Keratinocyte (primary cell): ENCODE results near the gene PCYOX1L. TPM values are rescaled to one million over a fixed set of nuclear protein-coding genes. Genes with fewer than 3 reads are reported as not detected.

Experiments
- DNase-seq: peaks from one replicate; pipeline ENCODE4 v3.0.0-alpha.2; 2011; ENCODE audit warnings: low read depth, missing footprints, low spot score
- FAIRE-seq: peaks from 2 replicates; lab custom pipeline; 2011; peaks lifted over from hg19 to GRCh38; lab: Jason Lieb, UNC
- H2AFZ ChIP-seq: 2 replicates; pipeline ENCODE4 v1.6.0; 2012; ENCODE audit warnings: low read length, control low read depth, inconsistent platforms; ENCODE audit not compliant: control insufficient read depth
- H3K27ac ChIP-seq: 2 replicates; pipeline ENCODE4 v1.5.1; 2011; ENCODE audit warnings: low read length; ENCODE audit not compliant: control insufficient read depth, insufficient read depth
- H3K27me3 ChIP-seq: 3 replicates; pipeline ENCODE4 v1.6.0; 2011; ENCODE audit warnings: low read length; ENCODE audit not compliant: control insufficient read depth, insufficient read depth; ENCODE audit errors: extremely low read depth
- H3K36me3 ChIP-seq, 2 experiments: 2 replicates in 1 of 2; 3 replicates in 1 of 2; pipeline ENCODE4 v1.5.1; 2011; ENCODE audit warnings: low read length in 2 of 2, mild to moderate bottlenecking in 1 of 2; ENCODE audit not compliant: control insufficient read depth in 2 of 2, insufficient read depth in 2 of 2; ENCODE audit errors: extremely low read depth in 1 of 2
- H3K4me1 ChIP-seq: 3 replicates; pipeline ENCODE4 v1.5.1; 2011; ENCODE audit warnings: low read length; ENCODE audit not compliant: control insufficient read depth, insufficient read depth; ENCODE audit errors: extremely low read depth
- H3K4me2 ChIP-seq: 3 replicates; pipeline ENCODE4 v1.6.0; 2011; ENCODE audit warnings: low read depth, low read length; ENCODE audit not compliant: control insufficient read depth, insufficient read depth; ENCODE audit errors: extremely low read depth
- H3K4me3 ChIP-seq, 3 experiments: fragments of 200-600 bp in 1 of 3; sonication (generic) in 1 of 3; 2 replicates in 2 of 3; 3 replicates in 1 of 3; pipeline ENCODE4 v1.5.1; 2011 to 2016; ENCODE audit warnings: low read length in 3 of 3, mild to moderate bottlenecking in 3 of 3, control low read depth in 2 of 3, inconsistent platforms in 1 of 3, low read depth in 1 of 3, mixed read lengths in 1 of 3, mixed run types in 1 of 3, moderate library complexity in 1 of 3; ENCODE audit not compliant: control insufficient read depth in 2 of 3, insufficient read depth in 2 of 3; ENCODE audit errors: extremely low read depth in 1 of 3
- H3K79me2 ChIP-seq: 2 replicates; pipeline ENCODE4 v1.6.0; 2012; ENCODE audit warnings: low read length; ENCODE audit not compliant: control insufficient read depth, insufficient read depth
- H3K9ac ChIP-seq: 3 replicates; pipeline ENCODE4 v1.6.0; 2011; ENCODE audit warnings: low read length; ENCODE audit not compliant: control insufficient read depth, insufficient read depth; ENCODE audit errors: extremely low read depth
- H3K9me1 ChIP-seq: 3 replicates; pipeline ENCODE4 v1.6.0; 2011; ENCODE audit warnings: low read length; ENCODE audit not compliant: control insufficient read depth, insufficient read depth; ENCODE audit errors: extremely low read depth
- H3K9me3 ChIP-seq: 2 replicates; pipeline ENCODE4 v1.5.1; 2012; ENCODE audit warnings: low read depth, low read length; ENCODE audit not compliant: control insufficient read depth
- H4K20me1 ChIP-seq: 3 replicates; pipeline ENCODE4 v1.6.0; 2011; ENCODE audit warnings: low read length; ENCODE audit not compliant: control insufficient read depth, insufficient read depth; ENCODE audit errors: extremely low read depth
- CTCF ChIP-seq, 3 experiments: IDR thresholded peaks in 1 of 3; conservative IDR thresholded peaks in 1 of 3; optimal IDR thresholded peaks in 1 of 3; 2 replicates in 2 of 3; 3 replicates in 1 of 3; pipeline versions ENCODE3 to v1.5.1; 2011; ENCODE audit warnings: low read length in 3 of 3, mild to moderate bottlenecking in 3 of 3, moderate library complexity in 2 of 3, control low read depth in 1 of 3, inconsistent platforms in 1 of 3; ENCODE audit not compliant: insufficient read depth in 2 of 3; ENCODE audit errors: extremely low read depth in 1 of 3
- EZH2 ChIP-seq: IDR thresholded peaks from one replicate; pipeline ENCODE4 v1.6.1; 2012; ENCODE audit warnings: inconsistent platforms, mild to moderate bottlenecking, low read length, moderate library complexity
- dilution Hi-C: fragments of 300-500 bp; cut with MboI; formaldehyde crosslinking; loops from one replicate; pipeline ENCODE4 v1.7.0; 2020; ENCODE audit warnings: low sequenced_read_pairs; ENCODE audit not compliant: extremely low pct_ligation_motif_present
- polyA plus RNA-seq, 5 experiments: library from polyadenylated mRNA; depleted of rRNA in 3 of 5; stranded (reverse) in 3 of 5; stranded (forward) in 1 of 5; unstranded in 1 of 5; fragments of >200 nt; gene quantifications; 1 replicate in 1 of 5; 2 replicates in 3 of 5; 3 replicates in 1 of 5; pipeline versions ENCODE4 v1.2.1 to v1.2.3, GENCODE V29; 2011 to 2012; ENCODE audit warnings: missing spikeins in 2 of 5, low read depth in 1 of 5, low replicate concordance in 1 of 5

The PCYOX1L gene
- polyA plus RNA-seq, 1 donor (not counting 4 experiments of a cell fraction or from before 2014, with no cell fraction given): 9.5 TPM

- Histone ChIP-seq H3K4me3 (no peak overlapping the region), H4K20me1 (peaks cover 7% of the 10 kb centered on the region), H3K27ac (no peak overlapping the region), H3K9me3 (no peaks in the 10 kb centered on the region), H3K9ac (no peak overlapping the region), H3K79me2 (peaks cover 50% of the 10 kb centered on the region), H3K36me3 (peaks cover 17 to 32% of the 10 kb centered on the region in 2 experiments), H3K4me1 (peaks cover 16% of the 10 kb centered on the region), H3K27me3 (no peaks in the 10 kb centered on the region), H3K9me1 (no peaks in the 10 kb centered on the region), H3K4me2 (no peak overlapping the region), H2AFZ (no peak overlapping the region)
- TF ChIP-seq CTCF (optimal IDR thresholded peaks at IDR 0.05 in 1 of 3, IDR thresholded peaks at IDR 0.05 in 1 of 3, conservative IDR thresholded peaks at IDR 0.05 in 1 of 3; ENCODE audit: extremely low read depth in 1 of 3, insufficient read depth in 2 of 3, low read length in 3 of 3): no peak
- TF ChIP-seq EZH2: no peak
- FAIRE-seq (no peak), DNase-seq (no peak)
- dilution Hi-C loops: no loop called here
Observed at GRCh38 chr5:149348518-149348917, 9.3 kb upstream of the PCYOX1L start.

- Histone ChIP-seq H3K4me1 (peaks cover 16% of the 10 kb centered on the region), H3K4me2 (no peak overlapping the region), H3K9ac (no peak overlapping the region), H3K27me3 (no peaks in the 10 kb centered on the region), H4K20me1 (peaks cover 7% of the 10 kb centered on the region), H3K9me1 (no peaks in the 10 kb centered on the region), H3K27ac (no peak overlapping the region), H2AFZ (no peak overlapping the region), H3K9me3 (no peaks in the 10 kb centered on the region), H3K4me3 (no peak overlapping the region), H3K79me2 (peaks cover 50% of the 10 kb centered on the region), H3K36me3 (peaks cover 17 to 32% of the 10 kb centered on the region in 2 experiments)
- FAIRE-seq: no peak
- dilution Hi-C loops: no loop called here
- no peak for TF ChIP-seq EZH2
- TF ChIP-seq CTCF (optimal IDR thresholded peaks at IDR 0.05 in 1 of 3, IDR thresholded peaks at IDR 0.05 in 1 of 3, conservative IDR thresholded peaks at IDR 0.05 in 1 of 3; ENCODE audit: extremely low read depth in 1 of 3, insufficient read depth in 2 of 3, low read length in 3 of 3): no peak
- DNase-seq: no peak
Observed at GRCh38 chr5:149349382-149349781, 8.5 kb upstream of the PCYOX1L start.
